Calu3 (cell line): ENCODE results near the gene PATE2. TPM values are rescaled to one million over a fixed set of nuclear protein-coding genes. Genes with fewer than 3 reads are reported as not detected.

Source experiments
- BruUV-seq: library from RNA; stranded (reverse); fragments of 400-500 nt; replicated peaks from 2 replicates; lab custom pipeline; 2021; lab: Mats Ljungman, UMichigan
- CTCF ChIA-PET: fragments of 300-600 bp; sonication (Branson Sonifier 250); formaldehyde crosslinking; loops from one replicate; lab custom pipeline; 2022; ENCODE audit warnings: antibody characterized with exemption; lab: Charles Lee
- DNase-seq: peaks from one replicate; pipeline ENCODE4 v3.0.0; 2022
- H3K27ac Mint-ChIP-seq: one replicate; pipeline ENCODE4 v1.8.0; 2022; ENCODE audit warnings: mixed read lengths; ENCODE audit not compliant: unreplicated experiment
- H3K27me3 Mint-ChIP-seq: one replicate; pipeline ENCODE4 v1.8.0; 2022; ENCODE audit warnings: mixed read lengths; ENCODE audit not compliant: unreplicated experiment
- H3K36me3 Mint-ChIP-seq: one replicate; pipeline ENCODE4 v1.8.0; 2022; ENCODE audit warnings: mild to moderate bottlenecking, moderate library complexity, mixed read lengths; ENCODE audit not compliant: insufficient read depth, unreplicated experiment
- H3K4me1 Mint-ChIP-seq: one replicate; pipeline ENCODE4 v1.8.0; 2022; ENCODE audit warnings: mild to moderate bottlenecking, low read depth, mixed read lengths; ENCODE audit not compliant: unreplicated experiment
- H3K4me3 Mint-ChIP-seq: one replicate; pipeline ENCODE4 v1.8.0; 2022; ENCODE audit warnings: mild to moderate bottlenecking, low read depth, moderate library complexity, mixed read lengths; ENCODE audit not compliant: unreplicated experiment
- H3K9me3 Mint-ChIP-seq: one replicate; pipeline ENCODE4 v1.8.0; 2022; ENCODE audit warnings: low read depth, mixed read lengths; ENCODE audit not compliant: unreplicated experiment
- CTCF ChIP-seq: fragments of 200-600 bp; IDR thresholded peaks from one replicate; pipeline ENCODE4 v1.8.0; 2022; ENCODE audit warnings: antibody characterized with exemption; ENCODE audit not compliant: unreplicated experiment
- intact Hi-C: fragments of 100-400 bp; cut with micrococcal nuclease; formaldehyde crosslinking; loops from one replicate; pipeline ENCODE4 v1.10.0; 2022; ENCODE audit not compliant: unreplicated experiment
- total RNA-seq: library from RNA; stranded (reverse); gene quantifications from 2 replicates; pipeline ENCODE4 v1.2.3, GENCODE V29; 2022

PATE2 gene
- total RNA-seq, 1 experiment from 2014 or later: not detected

DNA sequence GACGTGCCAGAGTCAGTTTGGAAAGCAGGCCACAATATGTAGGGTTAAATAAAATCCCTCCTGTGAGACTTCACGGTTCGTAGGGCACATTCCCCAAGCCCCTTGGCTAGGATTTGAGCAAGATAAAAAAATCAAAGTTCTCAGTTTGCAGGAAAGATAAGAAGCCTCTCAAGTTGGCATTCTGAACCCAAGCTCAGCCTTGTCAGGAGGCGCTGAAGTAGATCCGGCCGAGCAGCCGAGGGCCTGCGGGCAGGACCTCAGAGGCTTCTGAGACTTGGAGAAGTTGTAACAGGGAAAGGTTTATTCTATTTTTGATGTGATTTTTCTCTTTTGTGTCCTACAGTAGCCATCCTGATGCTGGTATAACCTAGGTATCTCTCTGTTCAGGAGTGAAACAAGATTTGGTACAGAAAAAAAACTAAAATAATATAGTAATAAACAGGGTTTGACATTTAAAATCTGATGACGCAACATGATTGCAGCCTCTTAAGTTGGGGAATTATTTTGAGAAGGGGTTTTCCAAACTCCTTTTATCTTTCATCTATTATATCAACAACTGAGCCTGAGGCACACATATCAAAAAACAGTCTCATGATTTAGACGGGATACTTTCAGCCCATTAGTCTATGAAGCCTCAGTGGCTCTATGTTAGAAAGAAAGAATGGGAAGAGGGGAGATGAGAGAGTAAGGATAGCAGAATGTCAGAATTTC, 10.1 kb downstream of the PATE2 start:
- TF ChIP-seq CTCF: no peak
- DNase-seq: no peak
- Mint-ChIP-seq H3K4me1 (no peaks in the 10 kb centered on the region), H3K9me3 (no peaks in the 10 kb centered on the region), H3K36me3 (no peaks in the 10 kb centered on the region), H3K27ac (no peak overlapping the region), H3K4me3 (no peak overlapping the region), H3K27me3 (peaks cover 83% of the 10 kb centered on the region)
- CTCF ChIA-PET: no interaction called here
- intact Hi-C loops: no loop called here
- BruUV-seq: no TSS peak

DNA sequence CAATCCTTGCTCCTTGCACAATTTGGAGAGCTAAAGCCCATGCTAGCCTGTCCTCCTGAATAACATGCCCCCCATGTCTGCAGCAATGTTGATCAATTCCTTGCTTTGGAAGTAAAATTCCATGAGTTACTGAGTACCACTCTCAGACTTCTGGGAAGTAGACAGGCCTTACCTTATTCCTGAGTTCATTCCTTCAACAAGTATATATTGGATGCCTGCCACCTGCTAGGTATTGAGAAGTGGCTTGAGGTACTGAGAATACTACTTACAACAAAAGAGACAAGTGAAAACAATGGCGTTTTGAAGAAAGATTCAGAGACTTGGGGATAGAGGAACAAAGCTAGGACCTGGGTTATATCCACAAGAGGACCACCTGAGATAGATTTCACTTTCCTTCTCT, 12.4 kb downstream of the PATE2 start:
- peaks cover 71% of the 10 kb centered on the region for H3K27me3 Mint-ChIP-seq
- intact Hi-C loops: no loop called here
- CTCF ChIA-PET: no interaction called here
- H3K4me3 Mint-ChIP-seq: no peak overlapping the region
- no peaks in the 10 kb centered on the region for H3K4me1 Mint-ChIP-seq
- no peaks in the 10 kb centered on the region for H3K36me3 Mint-ChIP-seq
- DNase-seq: no peak
- no peaks in the 10 kb centered on the region for H3K9me3 Mint-ChIP-seq
- BruUV-seq: no TSS peak
- no peak for TF ChIP-seq CTCF
- no peak overlapping the region for H3K27ac Mint-ChIP-seq

DNA sequence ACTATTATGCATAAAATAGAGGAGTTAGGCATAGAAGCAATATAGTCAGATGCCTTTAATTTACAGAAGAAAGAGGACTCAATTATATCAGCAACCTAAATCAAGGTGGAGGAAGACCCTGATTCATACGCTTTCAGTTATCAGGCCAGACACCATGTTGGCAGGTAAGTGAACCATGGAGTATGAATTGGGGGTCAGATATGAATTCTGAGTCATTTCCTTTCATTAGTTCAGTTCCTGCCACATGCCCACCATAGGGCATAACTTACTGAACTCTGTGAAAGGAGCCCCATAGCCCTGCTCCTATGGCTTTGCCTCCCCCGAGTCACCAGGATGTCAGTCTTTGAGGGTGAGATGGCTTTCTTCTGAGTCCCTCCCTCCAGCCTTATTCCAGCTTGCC, 15.1 kb downstream of the PATE2 start:
- intact Hi-C loops: no loop called here
- Mint-ChIP-seq H3K4me3 (no peak overlapping the region), H3K9me3 (no peaks in the 10 kb centered on the region), H3K27me3 (peaks cover 59% of the 10 kb centered on the region), H3K27ac (no peak overlapping the region), H3K36me3 (no peaks in the 10 kb centered on the region), H3K4me1 (no peaks in the 10 kb centered on the region)
- DNase-seq: no peak
- no TSS peak for BruUV-seq
- no peak for TF ChIP-seq CTCF
- CTCF ChIA-PET: no interaction called here

GRCh38 chr11:125762445-125762844, 16.2 kb downstream of the PATE2 start:
- no peak for TF ChIP-seq CTCF
- Mint-ChIP-seq H3K4me3 (no peak overlapping the region), H3K4me1 (no peaks in the 10 kb centered on the region), H3K9me3 (no peaks in the 10 kb centered on the region), H3K36me3 (no peaks in the 10 kb centered on the region), H3K27ac (no peak overlapping the region), H3K27me3 (peaks cover 55% of the 10 kb centered on the region)
- BruUV-seq: no TSS peak
- DNase-seq: no peak
- CTCF ChIA-PET: no interaction called here
- intact Hi-C loops: no loop called here
